CD8-positive, alpha-beta memory T cell (primary cell): ENCODE data around the gene TXNDC15. TPM values are rescaled to one million over a fixed set of nuclear protein-coding genes. Genes with fewer than 3 reads are reported as not detected.

Source experiments
- CTCF ChIA-PET: fragments of 350-600 bp; sonication (Branson Sonifier 250); formaldehyde crosslinking; loops from one replicate; lab custom pipeline; 2021; ENCODE audit warnings: antibody characterized with exemption; lab: Charles Lee
- POLR2A ChIA-PET: fragments of 350-600 bp; sonication (Branson Sonifier 250); formaldehyde crosslinking; loops from one replicate; lab custom pipeline; 2021; ENCODE audit warnings: antibody characterized with exemption; lab: Charles Lee
- DNase-seq, 5 donors: peaks; one replicate each; pipeline versions ENCODE4 v3.0.0 to v3.0.0-alpha.2; 2020 to 2022; ENCODE audit warnings: mixed read lengths in 1 of 5
- H3K27ac ChIP-seq: one replicate; pipeline ENCODE4 v1.7.0; 2013; ENCODE audit warnings: low read depth, mild to moderate bottlenecking, low read length, moderate library complexity
- H3K27me3 ChIP-seq: 2 replicates; pipeline ENCODE4 v1.7.0; 2013; ENCODE audit warnings: low read length, mild to moderate bottlenecking; ENCODE audit not compliant: insufficient read depth, poor library complexity, severe bottlenecking
- H3K36me3 ChIP-seq: 2 replicates; pipeline ENCODE4 v1.7.0; 2013; ENCODE audit warnings: mild to moderate bottlenecking, low read length, moderate library complexity; ENCODE audit not compliant: insufficient read depth
- H3K4me1 ChIP-seq: 2 replicates; pipeline ENCODE4 v1.7.0; 2013; ENCODE audit warnings: mild to moderate bottlenecking, low read length, moderate library complexity; ENCODE audit not compliant: insufficient read depth
- H3K4me3 ChIP-seq: 2 replicates; pipeline ENCODE4 v1.7.0; 2013; ENCODE audit warnings: mild to moderate bottlenecking, low read length
- H3K9me3 ChIP-seq: 2 replicates; pipeline ENCODE4 v1.7.0; 2013; ENCODE audit warnings: mild to moderate bottlenecking, low read length
- H3K27ac Mint-ChIP-seq, 8 donors: one replicate each; pipeline ENCODE4 v1.8.0; 2020 to 2021; ENCODE audit warnings: mixed read lengths in 8 of 8, mild to moderate bottlenecking in 6 of 8, inconsistent platforms in 3 of 8, moderate library complexity in 3 of 8
- H3K27me3 Mint-ChIP-seq, 2 donors: one replicate each; pipeline ENCODE4 v1.8.0; 2020 to 2021; ENCODE audit warnings: mixed read lengths in 2 of 2, mild to moderate bottlenecking in 1 of 2, moderate library complexity in 1 of 2
- H3K36me3 Mint-ChIP-seq, 3 donors: one replicate each; pipeline ENCODE4 v1.8.0; 2020 to 2021; ENCODE audit warnings: mixed read lengths in 3 of 3, inconsistent platforms in 1 of 3, mild to moderate bottlenecking in 1 of 3
- H3K4me1 Mint-ChIP-seq, 3 donors: one replicate each; pipeline ENCODE4 v1.8.0; 2020 to 2021; ENCODE audit warnings: mixed read lengths in 3 of 3, inconsistent platforms in 1 of 3, mild to moderate bottlenecking in 1 of 3
- H3K4me3 Mint-ChIP-seq, 7 donors: one replicate each; pipeline ENCODE4 v1.8.0; 2020 to 2021; ENCODE audit warnings: mixed read lengths in 7 of 7, mild to moderate bottlenecking in 6 of 7, moderate library complexity in 4 of 7, inconsistent platforms in 2 of 7
- H3K9me3 Mint-ChIP-seq, 5 donors: one replicate each; pipeline ENCODE4 v1.8.0; 2020 to 2022; ENCODE audit warnings: mixed read lengths in 5 of 5, mild to moderate bottlenecking in 3 of 5, moderate library complexity in 2 of 5, inconsistent platforms in 1 of 5
- polyA plus RNA-seq: library from polyadenylated mRNA; unstranded; fragments of 300-500 nt; fragmentation: Illumina TruSeq; gene quantifications from one replicate; pipeline ENCODE4 v1.2.3, GENCODE V29; 2021
- total RNA-seq, 2 experiments: library from RNA; stranded (reverse); gene quantifications; one replicate each; pipeline ENCODE4 v1.2.3, GENCODE V29; 2021

Gene TXNDC15
- total and polyA plus RNA-seq, 3 experiments from 2014 or later, result 22.1 to 47.3 (median 44.5) TPM

- POLR2A ChIA-PET, result no interaction called here
- no peak for DNase-seq
- H3K36me3 ChIP-seq, result peaks cover 6% of the 10 kb centered on the region
Measured at GRCh38 chr5:134911285-134912206, 37.4 kb downstream of the TXNDC15 start.

DNA sequence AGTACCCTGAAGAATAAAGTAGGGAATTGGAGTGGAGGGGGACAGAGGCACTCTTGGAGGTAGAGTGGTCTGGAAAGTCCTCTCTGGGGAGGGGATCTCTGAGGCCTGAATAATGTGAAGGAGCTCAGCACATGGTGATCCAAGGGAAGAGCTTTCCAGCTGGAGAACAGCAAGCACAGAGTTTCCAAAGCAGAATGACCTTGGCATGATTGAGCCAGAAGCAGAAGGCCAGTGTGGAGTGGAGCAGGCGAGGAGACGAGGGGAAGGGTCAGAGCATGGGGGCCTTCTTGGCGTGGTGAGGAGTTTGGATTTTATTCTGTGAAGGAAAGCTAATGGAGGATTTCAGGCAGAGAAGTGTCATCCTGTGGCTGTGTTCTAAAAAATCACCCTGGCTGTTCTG lies 39.1 kb downstream of the TXNDC15 start:
- Mint-ChIP-seq H3K4me3 (no peak overlapping the region), H3K27ac (no peak overlapping the region), H3K27me3 (no peaks in the 10 kb centered on the region), H3K4me1 (peaks cover 0 to 3% (median 0%) of the 10 kb centered on the region in 3 donors), H3K9me3 (no peaks in the 10 kb centered on the region), H3K36me3 (peaks cover 0 to 42% (median 5%) of the 10 kb centered on the region in 3 donors)
- no peaks in the 10 kb centered on the region for H3K9me3 ChIP-seq
- no peak for DNase-seq
- CTCF ChIA-PET, result no interaction called here
- H3K27ac ChIP-seq, result no peak overlapping the region
- no peak overlapping the region for H3K4me3 ChIP-seq
- POLR2A ChIA-PET, result no interaction called here
- H3K27me3 ChIP-seq, result no peaks in the 10 kb centered on the region
- H3K36me3 ChIP-seq, result peaks cover 13% of the 10 kb centered on the region
- H3K4me1 ChIP-seq, result no peaks in the 10 kb centered on the region

More at GRCh38 chr5:134911285-134912206, 37.4 kb downstream of the TXNDC15 start:
- Mint-ChIP-seq H3K4me3 (no peak overlapping the region), H3K27ac (peak overlapping the region in 2 of 8 donors; percentile 38 to 59), H3K27me3 (no peaks in the 10 kb centered on the region), H3K4me1 (peaks cover under 1 to 4% (median 2%) of the 10 kb centered on the region in 3 donors), H3K9me3 (no peaks in the 10 kb centered on the region), H3K36me3 (peaks cover 0 to 27% (median 5%) of the 10 kb centered on the region in 3 donors)
- CTCF ChIA-PET, result interaction anchor here (1.3 kb wide), 1 partner anchor 142 kb away, joined by 3 read pairs; no protein-coding TSS in a partner anchor
- H3K27ac ChIP-seq, result no peak overlapping the region
- H3K4me3 ChIP-seq, result no peak overlapping the region
- no peaks in the 10 kb centered on the region for H3K4me1 ChIP-seq
- no peaks in the 10 kb centered on the region for H3K27me3 ChIP-seq
- H3K9me3 ChIP-seq, result no peaks in the 10 kb centered on the region

GRCh38 chr5:134913795-134914194 lies 39.6 kb downstream of the TXNDC15 start:
- no peak overlapping the region for H3K27ac Mint-ChIP-seq
- no peaks in the 10 kb centered on the region for H3K27me3 ChIP-seq
- peaks cover 13% of the 10 kb centered on the region for H3K36me3 ChIP-seq
- ChIA-PET POLR2A (no interaction called here), CTCF (no interaction called here)
- no peak overlapping the region for H3K4me3 ChIP-seq
- H3K36me3 Mint-ChIP-seq, result peaks cover 3 to 45% (median 8%) of the 10 kb centered on the region in 3 donors
- H3K27ac ChIP-seq, result no peak overlapping the region
- H3K9me3 Mint-ChIP-seq, result no peaks in the 10 kb centered on the region
- H3K4me1 ChIP-seq, result no peaks in the 10 kb centered on the region
- no peak overlapping the region for H3K4me3 Mint-ChIP-seq
- DNase-seq, result no peak
- no peaks in the 10 kb centered on the region for H3K9me3 ChIP-seq
- no peaks in the 10 kb centered on the region for H3K27me3 Mint-ChIP-seq
- H3K4me1 Mint-ChIP-seq, result peaks cover 2 to 5% (median 2%) of the 10 kb centered on the region in 3 donors

DNA sequence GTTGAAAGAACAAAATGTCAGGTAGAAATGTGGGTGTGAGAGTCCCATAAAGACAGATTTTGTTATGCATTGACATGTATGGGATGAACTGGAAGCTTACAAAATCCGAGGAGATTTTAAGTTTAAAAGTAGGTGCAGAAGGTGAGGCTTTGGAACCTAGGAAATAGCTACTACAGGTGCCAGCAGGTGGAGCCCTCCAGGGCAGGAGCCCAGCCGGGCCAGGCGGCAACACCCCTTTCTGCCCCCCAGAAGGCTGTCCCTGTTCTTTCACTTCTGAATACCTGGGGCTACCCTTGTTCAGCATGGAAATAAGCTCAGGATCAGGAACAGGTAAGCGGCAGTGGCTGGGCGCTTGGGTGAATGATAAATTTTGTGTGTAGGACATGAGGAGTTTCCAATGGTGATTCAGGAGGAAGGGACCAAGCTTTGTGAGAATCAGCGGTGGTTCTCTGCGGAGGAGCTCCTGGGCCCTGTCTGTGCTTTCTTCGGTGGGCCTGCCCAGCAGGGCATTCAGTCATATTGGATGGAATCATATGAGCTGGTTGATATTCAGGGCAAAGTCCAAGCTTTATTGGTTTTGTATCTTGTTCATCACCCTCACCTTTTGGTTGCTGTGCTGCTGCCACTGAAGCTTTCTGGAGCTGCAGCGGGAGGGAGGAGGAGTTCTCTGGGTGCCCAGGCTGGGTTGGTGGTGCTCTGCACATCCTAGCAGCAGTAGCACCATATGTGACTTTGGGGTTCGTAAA lies 43.1 kb downstream of the TXNDC15 start:
- POLR2A ChIA-PET, result no interaction called here
- H3K9me3 Mint-ChIP-seq, result no peaks in the 10 kb centered on the region
- no peaks in the 10 kb centered on the region for H3K27me3 ChIP-seq
- H3K36me3 Mint-ChIP-seq, result peaks cover 5 to 50% (median 13%) of the 10 kb centered on the region in 3 donors
- CTCF ChIA-PET, result interaction anchor here (1.4 kb wide), 1 partner anchor 14 kb away, joined by 5 read pairs; no protein-coding TSS in a partner anchor
- peaks cover 9 to 13% (median 12%) of the 10 kb centered on the region in 3 donors for H3K4me1 Mint-ChIP-seq
- H3K27me3 Mint-ChIP-seq, result no peaks in the 10 kb centered on the region
- H3K27ac ChIP-seq, result no peak overlapping the region
- DNase-seq, result no peak
- no peak overlapping the region for H3K4me3 ChIP-seq
- peak overlapping the region in 1 of 8 donors; percentile 42 for H3K27ac Mint-ChIP-seq
- no peak overlapping the region for H3K4me3 Mint-ChIP-seq
- H3K36me3 ChIP-seq, result peaks cover 24% of the 10 kb centered on the region
- no peaks in the 10 kb centered on the region for H3K4me1 ChIP-seq
- H3K9me3 ChIP-seq, result no peaks in the 10 kb centered on the region

DNA sequence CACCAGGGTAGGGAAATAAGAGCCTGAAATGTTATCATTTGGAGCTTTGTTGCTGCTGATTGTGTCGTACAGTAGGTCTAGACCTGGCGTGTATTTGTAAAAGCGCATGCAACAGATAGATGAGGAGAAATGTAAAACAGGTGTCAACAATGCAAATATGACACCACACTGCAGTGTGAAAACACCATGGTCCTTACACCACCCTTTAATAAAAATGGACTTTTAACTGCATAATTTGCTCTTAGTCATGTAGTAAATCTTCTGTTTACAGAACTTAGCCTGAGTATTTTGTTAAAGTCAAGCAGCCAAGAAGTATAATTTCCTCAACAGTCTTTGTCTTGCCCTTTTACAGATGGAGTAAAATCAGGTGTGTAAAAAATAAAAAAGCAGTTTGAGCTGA lies 44.7 kb downstream of the TXNDC15 start:
- H3K4me1 Mint-ChIP-seq, result peaks cover 9 to 13% (median 12%) of the 10 kb centered on the region in 3 donors
- Histone ChIP-seq H3K4me3 (no peak overlapping the region), H3K27ac (no peak overlapping the region), H3K4me1 (no peaks in the 10 kb centered on the region), H3K27me3 (no peaks in the 10 kb centered on the region), H3K9me3 (no peaks in the 10 kb centered on the region), H3K36me3 (peaks cover 24% of the 10 kb centered on the region)
- H3K4me3 Mint-ChIP-seq, result no peak overlapping the region
- peak overlapping the region in 1 of 8 donors; percentile 51 for H3K27ac Mint-ChIP-seq
- H3K36me3 Mint-ChIP-seq, result peaks cover 7 to 52% (median 15%) of the 10 kb centered on the region in 3 donors
- DNase-seq, result no peak
- no peaks in the 10 kb centered on the region for H3K9me3 Mint-ChIP-seq
- ChIA-PET CTCF (no interaction called here), POLR2A (no interaction called here)
- no peaks in the 10 kb centered on the region for H3K27me3 Mint-ChIP-seq

DNA sequence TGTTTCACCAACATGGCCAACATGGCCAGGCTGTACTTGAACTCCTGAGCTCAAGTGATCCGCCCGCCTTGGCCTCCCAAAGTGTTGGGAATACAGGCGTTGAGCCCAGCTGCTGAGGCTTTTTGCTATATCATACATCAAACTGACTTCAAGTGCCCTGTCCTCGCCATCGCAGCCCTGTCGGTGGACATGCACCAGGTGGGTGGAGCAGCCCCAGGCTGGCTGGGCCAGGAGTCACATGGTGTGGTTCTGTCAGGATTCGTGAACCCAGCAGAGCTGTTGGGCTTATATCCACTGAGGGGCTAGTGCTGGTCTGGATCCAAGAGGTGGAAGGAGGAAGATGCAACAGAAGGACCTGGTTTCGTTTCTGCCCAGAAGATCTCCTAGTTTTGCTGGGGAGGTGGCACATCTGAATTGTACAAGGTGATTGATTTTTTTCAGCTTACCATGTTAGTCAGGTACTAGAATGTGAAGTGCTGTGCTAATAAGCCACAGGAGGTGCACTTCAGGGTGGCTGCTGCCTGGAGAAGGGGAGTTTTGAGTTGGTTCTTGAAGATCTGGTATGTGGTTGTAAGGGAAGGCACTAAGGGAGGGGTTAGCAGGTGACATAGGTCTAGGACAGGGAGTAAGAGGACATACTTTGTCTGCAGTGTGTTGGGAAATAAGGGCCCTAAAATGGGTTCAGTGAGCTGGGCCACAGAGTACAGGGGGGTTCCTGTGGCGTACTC lies 46.8 kb downstream of the TXNDC15 start:
- no peak for DNase-seq
- POLR2A ChIA-PET, result no interaction called here
- Mint-ChIP-seq H3K9me3 (no peaks in the 10 kb centered on the region), H3K27me3 (no peaks in the 10 kb centered on the region), H3K4me1 (peaks cover 9 to 13% (median 12%) of the 10 kb centered on the region in 3 donors), H3K27ac (peak overlapping the region in 3 of 8 donors; percentile 26 to 69 (median 43)), H3K4me3 (no peak overlapping the region), H3K36me3 (peaks cover 7 to 43% (median 15%) of the 10 kb centered on the region in 3 donors)
- H3K36me3 ChIP-seq, result peaks cover 18% of the 10 kb centered on the region
- CTCF ChIA-PET, result interaction anchor here (0.7 kb wide), 1 partner anchor 1062 kb away, joined by 3 read pairs; no protein-coding TSS in a partner anchor
- no peaks in the 10 kb centered on the region for H3K4me1 ChIP-seq
- no peak overlapping the region for H3K27ac ChIP-seq
- no peaks in the 10 kb centered on the region for H3K27me3 ChIP-seq
- H3K9me3 ChIP-seq, result no peaks in the 10 kb centered on the region
- H3K4me3 ChIP-seq, result no peak overlapping the region

- no peak overlapping the region for H3K4me3 ChIP-seq
- H3K9me3 Mint-ChIP-seq, result no peaks in the 10 kb centered on the region
- no peaks in the 10 kb centered on the region for H3K27me3 Mint-ChIP-seq
- no peaks in the 10 kb centered on the region for H3K4me1 ChIP-seq
- DNase-seq, result no peak
- H3K4me1 Mint-ChIP-seq, result no peaks in the 10 kb centered on the region
- H3K36me3 ChIP-seq, result peaks cover 8% of the 10 kb centered on the region
- ChIA-PET CTCF (interaction anchor here (2.4 kb wide), 1 partner anchor 15 kb away, joined by 5 read pairs; no protein-coding TSS in a partner anchor), POLR2A (no interaction called here)
- H3K27ac Mint-ChIP-seq, result no peak overlapping the region
- no peaks in the 10 kb centered on the region for H3K27me3 ChIP-seq
- H3K36me3 Mint-ChIP-seq, result peaks cover 0 to 48% (median 6%) of the 10 kb centered on the region in 3 donors
- H3K9me3 ChIP-seq, result no peaks in the 10 kb centered on the region
- H3K27ac ChIP-seq, result no peak overlapping the region
- no peak overlapping the region for H3K4me3 Mint-ChIP-seq
Measured at GRCh38 chr5:134932508-134932907, 58.3 kb downstream of the TXNDC15 start.
